ENCODE measurements around the gene NUP214.
"Not testable (repeated sequence)": the region's sequence is repeated elsewhere in the genome, so short reads cannot be mapped to it uniquely, and the experiment has no call there.

Gene NUP214

DNA sequence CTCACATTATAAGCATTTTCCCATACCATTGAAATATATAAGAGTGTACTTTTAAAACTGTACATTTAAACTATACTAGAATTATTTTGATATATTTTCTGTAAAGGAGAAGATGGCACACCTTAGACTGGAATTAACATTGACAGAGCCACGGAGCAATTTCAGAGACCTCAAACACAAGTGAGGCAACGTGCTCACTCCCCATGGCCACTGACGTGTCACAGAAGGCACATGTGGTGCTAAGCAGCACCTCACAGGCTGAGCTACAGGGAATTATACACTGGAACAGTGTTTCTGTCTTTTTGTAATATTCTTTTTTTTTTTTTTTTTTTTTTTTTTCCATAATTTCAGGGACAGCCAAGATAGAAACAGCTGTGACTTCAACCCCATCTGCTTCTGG is 66.5 kb downstream of the NUP214 start:
- no peak for DNase-seq (ENCODE audit: low read depth in 1 of 2, low spot score in 1 of 2)

GRCh38 chr9:131193051-131193450 is 67.7 kb downstream of the NUP214 start:
- DNase-seq (ENCODE audit: low read depth in 1 of 2, low spot score in 1 of 2) = no peak

DNA sequence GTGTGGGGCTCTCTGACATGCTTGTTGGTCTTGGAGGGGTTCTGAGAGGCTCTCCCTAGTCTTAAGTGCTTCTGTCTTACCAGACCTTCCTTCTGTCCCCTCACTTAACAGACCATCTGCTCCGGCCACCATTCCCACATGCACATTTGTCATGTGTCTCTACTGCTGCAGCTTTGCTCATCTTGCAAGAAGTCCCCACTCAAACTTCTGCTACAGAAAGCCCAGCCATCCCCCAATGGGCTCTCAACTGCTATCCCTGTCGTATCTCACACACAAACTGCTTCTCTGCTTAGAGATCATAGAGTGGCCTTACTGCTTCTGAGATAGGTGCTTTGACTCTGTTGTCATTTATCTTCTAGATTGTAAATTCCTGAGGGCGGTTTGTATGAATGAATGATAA is 69.4 kb downstream of the NUP214 start:
- no peak for DNase-seq (ENCODE audit: low read depth in 1 of 2, low spot score in 1 of 2)

- no peak for DNase-seq (ENCODE audit: low read depth in 1 of 2, low spot score in 1 of 2)
These were observed 72.0 kb downstream of the NUP214 start for GRCh38 chr9:131197160-131197911.

DNA sequence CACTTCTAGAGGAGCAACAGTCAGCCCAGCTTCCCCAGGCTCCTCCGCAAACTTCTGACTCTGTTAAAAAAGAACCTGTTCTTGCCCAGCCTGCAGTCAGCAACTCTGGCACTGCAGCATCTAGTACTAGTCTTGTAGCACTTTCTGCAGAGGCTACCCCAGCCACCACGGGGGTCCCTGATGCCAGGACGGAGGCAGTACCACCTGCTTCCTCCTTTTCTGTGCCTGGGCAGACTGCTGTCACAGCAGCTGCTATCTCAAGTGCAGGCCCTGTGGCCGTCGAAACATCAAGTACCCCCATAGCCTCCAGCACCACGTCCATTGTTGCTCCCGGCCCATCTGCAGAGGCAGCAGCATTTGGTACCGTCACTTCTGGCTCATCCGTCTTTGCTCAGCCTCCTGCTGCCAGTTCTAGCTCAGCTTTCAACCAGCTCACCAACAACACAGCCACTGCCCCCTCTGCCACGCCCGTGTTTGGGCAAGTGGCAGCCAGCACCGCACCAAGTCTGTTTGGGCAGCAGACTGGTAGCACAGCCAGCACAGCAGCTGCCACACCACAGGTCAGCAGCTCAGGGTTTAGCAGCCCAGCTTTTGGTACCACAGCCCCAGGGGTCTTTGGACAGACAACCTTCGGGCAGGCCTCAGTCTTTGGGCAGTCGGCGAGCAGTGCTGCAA is 72.8 kb downstream of the NUP214 start:
- DNase-seq (ENCODE audit: low read depth in 1 of 2, low spot score in 1 of 2) = no peak

GRCh38 chr9:131201856-131202255 is 76.5 kb downstream of the NUP214 start:
- no peak for DNase-seq (ENCODE audit: low read depth in 1 of 2, low spot score in 1 of 2)

GRCh38 chr9:131203431-131204218 is 78.2 kb downstream of the NUP214 start:
- no peak for DNase-seq (ENCODE audit: low read depth in 1 of 2, low spot score in 1 of 2)

- no peak for DNase-seq (ENCODE audit: low read depth in 1 of 2, low spot score in 1 of 2)
These were observed 78.9 kb downstream of the NUP214 start for GRCh38 chr9:131204285-131204684.

- no peak for DNase-seq (ENCODE audit: low read depth in 1 of 2, low spot score in 1 of 2)
These were observed 81.1 kb downstream of the NUP214 start for GRCh38 chr9:131206495-131206894.

DNA sequence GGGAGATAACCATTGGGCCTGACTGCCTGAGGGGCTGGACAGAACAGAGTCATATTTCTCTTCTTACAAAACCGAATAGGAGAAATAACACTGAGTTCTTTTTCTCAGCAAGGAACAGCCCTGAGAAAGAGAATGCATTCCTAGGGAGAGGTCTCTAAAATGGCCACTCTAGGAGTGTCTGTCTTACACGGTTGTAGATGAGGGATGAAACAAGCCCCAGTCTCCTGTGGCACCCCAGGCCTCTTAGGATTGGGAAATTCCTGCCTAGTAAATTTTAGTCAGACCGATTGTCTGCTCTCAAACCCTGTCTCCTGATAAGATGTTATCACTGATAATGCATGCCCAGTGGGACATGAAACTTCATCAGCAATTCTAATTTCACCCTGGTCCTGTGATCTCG is 86.5 kb downstream of the NUP214 start:
- not testable (repeated sequence) for DNase-seq (ENCODE audit: low read depth in 1 of 2, low spot score in 1 of 2)

DNA sequence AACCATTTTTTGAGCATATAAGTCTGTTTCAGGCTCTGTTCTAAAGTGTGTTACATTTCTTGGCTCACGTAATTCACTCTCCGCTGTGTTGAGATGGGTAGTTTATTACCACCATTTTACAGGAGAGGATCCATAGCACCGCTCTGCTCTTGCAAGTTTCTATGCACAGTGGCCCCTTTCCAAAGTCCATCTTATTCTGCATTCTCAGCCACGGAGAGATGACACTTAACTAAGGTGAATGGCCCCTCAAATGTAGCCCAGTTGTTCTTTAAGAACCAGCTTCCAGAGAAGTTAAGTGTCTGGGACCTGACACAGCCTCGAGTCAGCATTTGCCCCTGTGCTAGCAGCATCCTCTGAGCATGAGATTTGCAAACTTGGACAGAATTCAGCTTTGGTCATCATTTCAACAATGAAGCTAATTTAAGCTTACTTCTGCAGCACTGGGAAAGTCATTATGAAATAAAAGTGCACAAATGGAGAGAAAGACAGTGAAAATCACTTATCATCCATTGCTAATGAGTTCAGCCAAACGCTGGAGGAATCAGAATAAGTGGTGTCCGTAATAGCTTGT is 89.0 kb downstream of the NUP214 start:
- DNase-seq (ENCODE audit: low read depth in 1 of 2, low spot score in 1 of 2) = no peak

DNA sequence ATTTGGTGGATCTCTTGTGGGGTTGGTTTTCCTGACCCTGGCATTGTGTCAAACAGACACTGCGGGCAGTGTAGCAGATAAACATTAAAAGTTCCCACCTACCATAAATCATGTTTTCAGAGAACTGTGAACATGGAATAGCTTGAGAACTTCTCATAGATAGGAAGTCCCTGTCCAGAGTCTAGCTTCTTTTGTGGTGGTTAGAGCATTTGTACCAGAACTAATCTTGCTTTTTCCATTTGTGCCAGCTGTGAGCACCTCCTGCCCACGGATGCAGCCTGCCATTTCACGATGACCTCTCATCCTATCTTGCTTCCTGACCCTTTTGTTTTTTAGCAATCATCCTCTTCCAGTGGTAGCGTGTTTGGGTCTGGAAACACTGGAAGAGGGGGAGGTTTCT is 89.5 kb downstream of the NUP214 start:
- DNase-seq (ENCODE audit: low read depth in 1 of 2, low spot score in 1 of 2) = no peak

- no peak for DNase-seq (ENCODE audit: low read depth in 1 of 2, low spot score in 1 of 2)
These were observed 91.4 kb downstream of the NUP214 start for GRCh38 chr9:131216806-131217205.

- DNase-seq (ENCODE audit: low read depth in 1 of 2, low spot score in 1 of 2) = no peak
These were observed 92.1 kb downstream of the NUP214 start for GRCh38 chr9:131217331-131218031.

GRCh38 chr9:131218370-131218769 is 93.0 kb downstream of the NUP214 start:
- DNase-seq (ENCODE audit: low read depth in 1 of 2, low spot score in 1 of 2) = no peak

DNA sequence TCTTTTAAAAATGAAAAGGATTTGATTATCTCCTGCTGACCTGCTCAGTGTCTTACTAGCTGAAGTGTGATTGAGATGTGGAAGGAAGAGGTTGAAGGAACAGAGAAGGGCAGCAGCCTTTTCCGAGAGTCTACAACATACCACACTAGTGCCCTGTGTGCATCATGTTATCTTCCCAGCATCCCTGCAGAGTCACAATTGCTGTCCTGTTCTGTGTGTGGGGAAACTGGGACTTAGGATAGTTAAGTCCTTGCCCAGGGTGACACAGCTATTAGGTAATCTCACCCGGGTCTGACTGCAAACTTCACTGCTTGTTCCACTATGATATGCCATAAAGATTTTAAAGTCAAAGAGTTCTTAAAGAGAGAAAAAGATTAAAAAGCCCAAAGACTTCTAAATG is 95.1 kb downstream of the NUP214 start:
- no peak for DNase-seq (ENCODE audit: low read depth in 1 of 2, low spot score in 1 of 2)

DNA sequence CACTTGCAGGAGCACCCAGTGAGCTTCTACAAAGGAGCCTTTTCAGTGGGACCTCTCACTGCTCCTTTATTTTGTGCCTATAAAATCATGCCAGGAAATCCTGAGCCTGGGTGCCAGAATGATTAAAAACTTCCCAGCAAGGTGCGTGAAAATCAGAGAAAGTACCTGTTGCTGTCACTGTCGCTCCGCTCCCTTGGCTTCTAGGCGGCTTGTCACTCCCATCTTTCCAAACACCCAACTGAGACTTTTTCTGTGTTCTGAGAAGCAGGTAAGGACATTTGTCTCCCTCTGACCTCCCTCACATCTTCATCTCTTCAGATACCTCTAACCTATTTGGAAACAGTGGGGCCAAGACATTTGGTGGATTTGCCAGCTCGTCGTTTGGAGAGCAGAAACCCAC is 97.1 kb downstream of the NUP214 start:
- no peak for DNase-seq (ENCODE audit: low read depth in 1 of 2, low spot score in 1 of 2)

DNA sequence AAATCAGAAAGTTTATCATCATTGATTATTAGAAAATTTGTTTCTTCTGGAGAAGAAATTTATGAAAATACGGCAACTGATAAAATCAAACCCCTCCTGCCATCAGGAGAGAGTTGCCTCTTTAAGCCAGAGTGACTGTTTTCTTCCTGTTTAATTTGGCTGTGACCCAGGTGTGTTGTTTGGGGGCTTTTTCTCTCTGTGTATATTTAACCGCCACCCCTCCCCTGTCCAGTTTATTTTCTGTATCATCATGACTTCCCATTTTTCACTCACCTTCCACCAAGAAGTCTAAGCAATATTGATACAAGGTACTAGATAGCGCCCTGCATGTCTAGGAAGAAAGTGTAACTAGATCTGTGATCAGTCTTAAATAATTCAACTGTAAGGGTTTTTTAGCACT is 100.8 kb downstream of the NUP214 start:
- no peak for DNase-seq (ENCODE audit: low read depth in 1 of 2, low spot score in 1 of 2)

DNA sequence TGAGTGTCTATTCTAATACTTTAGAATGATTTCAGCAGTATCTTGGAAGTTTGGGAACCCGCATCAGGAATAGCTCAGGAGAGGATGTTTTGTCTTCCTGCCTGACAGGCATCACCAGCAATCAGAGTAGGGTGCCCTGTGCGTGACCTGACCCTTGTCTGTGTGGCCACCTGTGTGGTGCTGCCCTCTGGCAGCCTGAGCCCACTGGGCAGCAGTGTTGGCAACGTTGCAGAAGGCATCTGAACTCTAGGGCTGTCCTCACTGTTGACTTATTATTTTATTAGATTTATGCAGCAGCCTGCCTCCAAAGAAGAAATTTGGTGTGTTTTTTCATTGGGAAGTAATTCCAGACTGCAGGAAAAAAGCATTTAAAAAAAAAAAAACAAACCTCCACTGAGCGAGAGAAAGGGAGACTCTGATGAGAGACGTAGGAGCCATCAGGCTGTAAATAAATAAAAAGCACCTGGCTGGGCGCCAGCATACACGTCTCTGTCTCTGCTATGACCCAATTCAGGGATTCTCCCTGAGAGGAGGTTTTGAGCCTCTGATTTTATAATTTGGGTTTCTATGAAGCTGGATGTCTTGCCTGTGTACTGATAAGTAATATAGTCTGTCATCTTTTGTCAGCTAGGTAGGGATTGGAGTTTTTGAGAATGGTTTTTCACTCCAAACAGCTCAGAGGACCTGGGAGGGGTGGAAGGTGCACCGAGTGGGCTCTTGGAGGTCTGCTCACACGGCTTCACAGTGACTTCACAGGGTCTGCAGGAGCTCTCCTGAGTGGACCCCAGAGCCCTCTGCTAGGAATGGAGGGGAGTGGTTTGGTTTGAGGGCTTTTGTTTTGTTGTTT is 101.9 kb downstream of the NUP214 start:
- DNase-seq (ENCODE audit: low read depth in 1 of 2, low spot score in 1 of 2) = no peak

DNA sequence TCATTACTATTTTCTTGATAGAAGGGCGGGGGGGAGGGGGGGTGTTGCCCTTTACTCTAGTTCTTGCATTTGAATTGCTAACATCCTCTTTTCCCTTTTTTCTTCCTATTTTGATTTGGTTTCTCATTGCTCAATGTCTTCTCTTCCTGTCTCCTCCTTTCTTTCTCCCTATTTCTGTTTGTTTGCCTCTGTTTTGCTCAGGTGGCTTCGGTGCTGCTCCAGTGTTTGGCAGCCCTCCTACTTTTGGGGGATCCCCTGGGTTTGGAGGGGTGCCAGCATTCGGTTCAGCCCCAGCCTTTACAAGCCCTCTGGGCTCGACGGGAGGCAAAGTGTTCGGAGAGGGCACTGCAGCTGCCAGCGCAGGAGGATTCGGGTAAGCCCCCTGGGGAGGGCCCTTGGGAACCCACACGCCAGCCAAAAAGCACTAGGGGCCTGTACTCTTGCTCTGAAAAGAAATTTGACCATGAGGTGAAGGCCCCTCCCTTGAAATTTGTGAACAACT is 102.6 kb downstream of the NUP214 start:
- DNase-seq (ENCODE audit: low read depth in 1 of 2, low spot score in 1 of 2) = no peak

All from activated CD4-positive, alpha-beta T cell treated with anti-CD3 and anti-CD28 coated beads, Interleukin-2, amount 50 U/mL, for 24 hours (primary cell).